ENCODE data around the gene CDK8.

The CDK8 gene

GRCh38 chr13:26401578-26402021 is 147.7 kb downstream of the CDK8 start:
- TF ChIP-seq CTCF (IDR thresholded peaks at IDR 0.05; ENCODE audit: insufficient read depth, low read length, poor library complexity, severe bottlenecking) = no peak
- H3K36me3 ChIP-seq (ENCODE audit: control insufficient read depth, insufficient read depth, low read length) = peaks cover 3% of the 10 kb centered on the region
- no peaks in the 10 kb centered on the region for H3K27me3 ChIP-seq (replicated peaks; ENCODE audit: control insufficient read depth, insufficient read depth, low read length)
- no peak overlapping the region for H3K4me3 ChIP-seq (replicated peaks; ENCODE audit: low read depth, low read length)
- DNase-seq (ENCODE audit: extremely low read depth, insufficient read length) = no peak

- peaks cover 7% of the 10 kb centered on the region for H3K36me3 ChIP-seq (ENCODE audit: control insufficient read depth, insufficient read depth, low read length)
- H3K4me3 ChIP-seq (replicated peaks; ENCODE audit: low read depth, low read length) = no peak overlapping the region
- no peak for TF ChIP-seq CTCF (IDR thresholded peaks at IDR 0.05; ENCODE audit: insufficient read depth, low read length, poor library complexity, severe bottlenecking)
- H3K27me3 ChIP-seq (replicated peaks; ENCODE audit: control insufficient read depth, insufficient read depth, low read length) = no peaks in the 10 kb centered on the region
- DNase-seq (ENCODE audit: extremely low read depth, insufficient read length) = no peak
These were observed 152.9 kb downstream of the CDK8 start for GRCh38 chr13:26406791-26407190.

- Histone ChIP-seq H3K4me3 (replicated peaks; ENCODE audit: low read depth, low read length) (no peak overlapping the region), H3K36me3 (ENCODE audit: control insufficient read depth, insufficient read depth, low read length) (peaks cover 4% of the 10 kb centered on the region; the same call in 1 of the 2 replicates), H3K27me3 (replicated peaks; ENCODE audit: control insufficient read depth, insufficient read depth, low read length) (no peaks in the 10 kb centered on the region)
- DNase-seq (ENCODE audit: extremely low read depth, insufficient read length) = no peak
- no peak for TF ChIP-seq CTCF (IDR thresholded peaks at IDR 0.05; ENCODE audit: insufficient read depth, low read length, poor library complexity, severe bottlenecking)
These were observed 157.3 kb downstream of the CDK8 start for GRCh38 chr13:26411206-26411605.

GRCh38 chr13:26412263-26412662 is 158.3 kb downstream of the CDK8 start:
- TF ChIP-seq CTCF (IDR thresholded peaks at IDR 0.05; ENCODE audit: insufficient read depth, low read length, poor library complexity, severe bottlenecking) = no peak
- no peaks in the 10 kb centered on the region for H3K27me3 ChIP-seq (replicated peaks; ENCODE audit: control insufficient read depth, insufficient read depth, low read length)
- DNase-seq (ENCODE audit: extremely low read depth, insufficient read length) = no peak

GRCh38 chr13:26412936-26413716 is 159.2 kb downstream of the CDK8 start:
- no peak for DNase-seq (ENCODE audit: extremely low read depth, insufficient read length)
- H3K36me3 ChIP-seq (ENCODE audit: control insufficient read depth, insufficient read depth, low read length) = no peaks in the 10 kb centered on the region

More at GRCh38 chr13:26412263-26412662, 158.3 kb downstream of the CDK8 start:
- Histone ChIP-seq H3K36me3 (ENCODE audit: control insufficient read depth, insufficient read depth, low read length) (no peaks in the 10 kb centered on the region), H3K4me3 (replicated peaks; ENCODE audit: low read depth, low read length) (no peak overlapping the region)

More at GRCh38 chr13:26412936-26413716, 159.2 kb downstream of the CDK8 start:
- H3K27me3 ChIP-seq (replicated peaks; ENCODE audit: control insufficient read depth, insufficient read depth, low read length) = no peaks in the 10 kb centered on the region
- TF ChIP-seq CTCF (IDR thresholded peaks at IDR 0.05; ENCODE audit: insufficient read depth, low read length, poor library complexity, severe bottlenecking) = no peak
- H3K4me3 ChIP-seq (replicated peaks; ENCODE audit: low read depth, low read length) = no peak overlapping the region

Data from GM06990 (cell line).